Activated CD4-positive, alpha-beta T cell treated with anti-CD3 and anti-CD28 coated beads, Interleukin-2, amount 50 U/mL, for 16 hours (primary cell): ENCODE data around the gene HAVCR1.

Experiments used
- DNase-seq: peaks from one replicate; pipeline ENCODE4 v3.0.0-alpha.2; 2020

Gene HAVCR1

GRCh38 chr5:156984064-156984463 is 74.9 kb downstream of the HAVCR1 start:
- no peak for DNase-seq

GRCh38 chr5:156981481-156981880 is 77.4 kb downstream of the HAVCR1 start:
- DNase-seq = no peak
